Type B pancreatic cell (in vitro differentiated cells): Measurements from ENCODE around the gene ATP4A. TPM values are rescaled to one million over a fixed set of nuclear protein-coding genes. Genes with fewer than 3 reads are reported as not detected.

Experiments used
- DNase-seq: peaks from one replicate; pipeline ENCODE4 v3.0.0; 2021; ENCODE audit warnings: mixed read lengths; ENCODE audit not compliant: unreplicated experiment; ENCODE audit errors: extremely low spot score
- H3K27ac Mint-ChIP-seq: 2 replicates; pipeline ENCODE4 v1.8.0; 2021; ENCODE audit warnings: mild to moderate bottlenecking, mixed read lengths
- H3K27me3 Mint-ChIP-seq: 2 replicates; pipeline ENCODE4 v1.8.0; 2021; ENCODE audit warnings: mixed read lengths
- H3K36me3 Mint-ChIP-seq: 2 replicates; pipeline ENCODE4 v1.8.0; 2021; ENCODE audit warnings: mixed read lengths
- H3K4me1 Mint-ChIP-seq: one replicate; pipeline ENCODE4 v1.8.0; 2021; ENCODE audit warnings: mixed read lengths; ENCODE audit not compliant: unreplicated experiment
- H3K4me3 Mint-ChIP-seq: 2 replicates; pipeline ENCODE4 v1.8.0; 2021; ENCODE audit warnings: mild to moderate bottlenecking, mixed read lengths
- H3K9me3 Mint-ChIP-seq: 2 replicates; pipeline ENCODE4 v1.8.0; 2021; ENCODE audit warnings: mixed read lengths
- total RNA-seq: library from RNA; stranded (reverse); gene quantifications from 2 replicates; pipeline ENCODE4 v1.2.1, GENCODE V29; 2021; ENCODE audit warnings: low replicate concordance
- TF ChIP-seq, protein P1 (sequence below): fragments of 200-600 bp; sonication (generic); conservative IDR thresholded peaks from 2 replicates; pipeline ENCODE4 v1.5.0; 2021; ENCODE audit warnings: antibody characterized with exemption, mild to moderate bottlenecking

ATP4A gene
- total RNA-seq, 1 donor from 2014 or later = 16.8 TPM

- TF ChIP-seq, protein P1, sequence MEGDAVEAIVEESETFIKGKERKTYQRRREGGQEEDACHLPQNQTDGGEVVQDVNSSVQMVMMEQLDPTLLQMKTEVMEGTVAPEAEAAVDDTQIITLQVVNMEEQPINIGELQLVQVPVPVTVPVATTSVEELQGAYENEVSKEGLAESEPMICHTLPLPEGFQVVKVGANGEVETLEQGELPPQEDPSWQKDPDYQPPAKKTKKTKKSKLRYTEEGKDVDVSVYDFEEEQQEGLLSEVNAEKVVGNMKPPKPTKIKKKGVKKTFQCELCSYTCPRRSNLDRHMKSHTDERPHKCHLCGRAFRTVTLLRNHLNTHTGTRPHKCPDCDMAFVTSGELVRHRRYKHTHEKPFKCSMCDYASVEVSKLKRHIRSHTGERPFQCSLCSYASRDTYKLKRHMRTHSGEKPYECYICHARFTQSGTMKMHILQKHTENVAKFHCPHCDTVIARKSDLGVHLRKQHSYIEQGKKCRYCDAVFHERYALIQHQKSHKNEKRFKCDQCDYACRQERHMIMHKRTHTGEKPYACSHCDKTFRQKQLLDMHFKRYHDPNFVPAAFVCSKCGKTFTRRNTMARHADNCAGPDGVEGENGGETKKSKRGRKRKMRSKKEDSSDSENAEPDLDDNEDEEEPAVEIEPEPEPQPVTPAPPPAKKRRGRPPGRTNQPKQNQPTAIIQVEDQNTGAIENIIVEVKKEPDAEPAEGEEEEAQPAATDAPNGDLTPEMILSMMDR = no peak
- Mint-ChIP-seq H3K27ac (no peak overlapping the region), H3K4me1 (peaks cover 4% of the 10 kb centered on the region), H3K27me3 (peaks cover 59% of the 10 kb centered on the region), H3K4me3 (no peak overlapping the region), H3K9me3 (no peaks in the 10 kb centered on the region), H3K36me3 (no peaks in the 10 kb centered on the region)
- DNase-seq = no peak
Observed at GRCh38 chr19:35559281-35559659, 4.2 kb downstream of the ATP4A start.

DNA sequence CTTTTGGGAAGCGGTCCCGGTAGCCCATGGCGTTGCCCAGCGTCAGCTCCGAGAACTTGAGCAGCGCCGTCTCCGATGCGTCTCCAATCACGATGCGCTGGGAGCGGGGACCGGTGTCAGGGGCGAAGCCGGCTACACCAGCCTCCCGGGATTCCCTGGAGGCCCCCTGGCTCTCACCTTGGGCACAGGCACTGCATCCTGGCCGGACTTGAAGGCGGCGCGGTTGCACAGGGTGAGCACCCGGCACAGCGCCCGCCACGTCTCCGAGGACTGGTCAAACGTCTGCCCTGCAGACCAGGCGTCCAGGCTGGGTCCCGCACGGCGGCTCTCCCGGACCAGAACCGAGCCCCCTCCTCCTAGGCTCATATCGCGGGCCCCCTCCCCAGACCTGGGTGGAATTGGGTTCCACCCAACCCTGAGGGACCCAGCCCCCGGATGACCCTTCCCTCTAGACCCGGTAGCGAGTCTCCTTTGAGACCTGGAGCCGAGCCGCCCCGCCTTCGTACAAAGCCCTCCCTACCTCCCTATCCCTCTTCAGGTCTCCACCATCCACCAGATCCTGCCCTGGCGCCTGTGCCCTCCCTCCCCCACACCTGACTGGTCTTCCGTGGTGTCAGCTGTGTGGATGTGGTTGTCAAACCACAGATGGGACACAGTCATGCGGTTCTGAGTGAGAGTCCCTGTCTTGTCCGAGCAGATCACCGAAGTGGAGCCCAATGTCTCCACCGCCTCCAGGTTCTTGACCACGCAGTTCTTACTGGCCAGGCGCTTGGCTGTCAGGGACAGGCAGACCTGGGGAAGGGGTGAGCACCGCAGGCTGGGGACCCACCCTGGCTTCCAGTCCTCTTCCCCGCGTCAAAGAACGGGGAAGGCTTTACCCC, 4.8 kb downstream of the ATP4A start:
- H3K27ac Mint-ChIP-seq = no peak overlapping the region
- no peaks in the 10 kb centered on the region for H3K36me3 Mint-ChIP-seq
- H3K4me3 Mint-ChIP-seq = peak overlapping the region; percentile 76
- H3K27me3 Mint-ChIP-seq = peaks cover 62% of the 10 kb centered on the region
- no peaks in the 10 kb centered on the region for H3K9me3 Mint-ChIP-seq
- peaks cover 4% of the 10 kb centered on the region for H3K4me1 Mint-ChIP-seq
- DNase-seq = no peak
- TF ChIP-seq, protein P1 = no peak

DNA sequence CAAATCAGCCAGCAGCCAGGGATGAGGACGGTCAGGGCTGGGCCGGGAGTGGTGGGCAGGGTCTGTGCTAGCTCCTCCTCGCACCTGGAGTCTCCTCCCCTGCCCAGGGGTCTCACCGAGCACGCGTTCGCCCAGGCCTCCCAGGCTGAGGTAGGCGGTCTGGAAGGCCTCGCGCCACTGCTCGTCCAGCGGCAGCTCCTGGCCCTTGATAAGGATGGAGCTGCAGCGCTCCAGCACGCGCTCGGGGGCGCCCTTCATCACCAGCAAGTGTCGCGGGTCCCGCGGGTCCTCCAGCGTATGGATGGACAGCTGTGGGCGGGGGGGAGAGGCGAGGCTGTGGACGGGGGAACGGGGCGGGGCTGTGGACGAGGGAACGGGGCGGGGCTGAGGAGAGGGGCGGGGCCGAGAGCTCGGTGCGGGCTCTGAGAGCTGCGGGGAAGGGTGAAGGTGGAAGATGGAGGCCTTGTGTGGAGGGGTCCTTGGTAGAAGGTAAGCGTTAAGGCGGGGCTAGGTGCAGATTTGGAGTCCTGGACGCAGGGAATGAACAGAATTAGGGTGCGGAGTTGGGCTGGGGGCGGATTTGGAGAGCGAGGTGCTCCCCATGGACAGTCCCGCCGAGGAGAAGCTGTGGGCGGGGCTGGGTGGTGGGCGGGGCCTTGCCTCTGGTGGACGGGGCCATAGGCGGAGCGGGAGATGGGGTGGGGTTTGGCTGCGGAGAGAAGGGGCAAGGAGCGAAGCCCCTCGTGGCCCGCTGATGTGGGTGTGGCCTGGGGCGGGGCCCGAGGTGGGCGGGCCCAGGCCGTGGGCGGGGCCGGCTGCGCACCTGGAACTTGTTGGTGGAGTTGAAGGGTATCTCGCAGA, 5.7 kb downstream of the ATP4A start:
- peaks cover 4% of the 10 kb centered on the region for H3K4me1 Mint-ChIP-seq
- TF ChIP-seq, protein P1 = peak; percentile 13
- peak overlapping the region; percentile 93 for H3K4me3 Mint-ChIP-seq
- H3K27me3 Mint-ChIP-seq = peaks cover 64% of the 10 kb centered on the region
- no peaks in the 10 kb centered on the region for H3K36me3 Mint-ChIP-seq
- H3K9me3 Mint-ChIP-seq = no peaks in the 10 kb centered on the region
- peak overlapping the region; percentile 77 for H3K27ac Mint-ChIP-seq
- peak; percentile 89 for DNase-seq

- H3K4me1 Mint-ChIP-seq = peaks cover 4% of the 10 kb centered on the region
- no peak overlapping the region for H3K27ac Mint-ChIP-seq
- DNase-seq = no peak
- no peaks in the 10 kb centered on the region for H3K9me3 Mint-ChIP-seq
- peaks cover 58% of the 10 kb centered on the region for H3K27me3 Mint-ChIP-seq
- TF ChIP-seq, protein P1 = no peak
- H3K36me3 Mint-ChIP-seq = no peaks in the 10 kb centered on the region
- H3K4me3 Mint-ChIP-seq = peak overlapping the region; percentile 93
Observed at GRCh38 chr19:35556846-35557538, 6.5 kb downstream of the ATP4A start.

GRCh38 chr19:35556025-35556590, 7.3 kb downstream of the ATP4A start:
- peaks cover 51% of the 10 kb centered on the region for H3K27me3 Mint-ChIP-seq
- H3K4me1 Mint-ChIP-seq = peaks cover 4% of the 10 kb centered on the region
- no peak for DNase-seq
- TF ChIP-seq, protein P1 = no peak
- peak overlapping the region; percentile 48 for H3K4me3 Mint-ChIP-seq
- no peaks in the 10 kb centered on the region for H3K9me3 Mint-ChIP-seq
- no peak overlapping the region for H3K27ac Mint-ChIP-seq
- no peaks in the 10 kb centered on the region for H3K36me3 Mint-ChIP-seq
